HepG2 (cell line): ENCODE measurements around the gene KCND3. TPM values are rescaled to one million over a fixed set of nuclear protein-coding genes. Genes with fewer than 3 reads are reported as not detected.

Experiments used
- ATAC-seq: fragments of 200-7000 bp; cut with Tn5 transposase; 3 replicates; pipeline ENCODE4 v1.9.1; 2020; ENCODE audit warnings: mild to moderate bottlenecking, moderate library complexity
- BruUV-seq: library from RNA; stranded (reverse); fragments of 400-500 nt; replicated peaks from 2 replicates; lab custom pipeline; 2021; lab: Mats Ljungman, UMichigan
- CTCF ChIA-PET: fragments of 300-600 bp; formaldehyde crosslinking; extraction: SDS; loops from one replicate; lab custom pipeline; 2021; ENCODE audit warnings: low total read pairs, inconsistent platforms, low intra/inter-chr PET ratio; lab: Yijun Ruan, JAX
- POLR2A ChIA-PET: fragments of 350-600 bp; sonication (Branson Sonifier 250); formaldehyde crosslinking; loops from one replicate; lab custom pipeline; 2020; ENCODE audit warnings: antibody characterized with exemption, inconsistent platforms; lab: Yijun Ruan, JAX
- DNase-seq: peaks from one replicate; pipeline ENCODE4 v3.0.0-alpha.2; 2015; ENCODE audit warnings: low spot score
- FAIRE-seq: peaks from 3 replicates; lab custom pipeline; 2011; peaks lifted over from hg19 to GRCh38; lab: Jason Lieb, UNC
- H2AFZ ChIP-seq: one replicate; pipeline ENCODE4 v1.6.1; 2011; ENCODE audit warnings: low read length, inconsistent platforms
- H3K27ac ChIP-seq: fragments of 300-600 bp; 3 replicates; pipeline ENCODE4 v1.8.0; 2011; ENCODE audit warnings: mixed run types, mild to moderate bottlenecking, mixed read lengths, low read length, inconsistent platforms; ENCODE audit not compliant: insufficient read depth; ENCODE audit errors: extremely low read length
- H3K27me3 ChIP-seq, 2 experiments: fragments of 200-600 bp in 1 of 2; 2 replicates in 1 of 2; 3 replicates in 1 of 2; pipeline versions ENCODE4 v1.6.0 to v1.8.0; 2011; ENCODE audit warnings: low read length in 2 of 2, mild to moderate bottlenecking in 2 of 2, moderate library complexity in 2 of 2, inconsistent platforms in 1 of 2; ENCODE audit not compliant: insufficient read depth in 2 of 2, control insufficient read depth in 1 of 2
- H3K36me3 ChIP-seq, 2 experiments: fragments of 200-600 bp in 1 of 2; replicated peaks in 1 of 2; 2 replicates in 1 of 2; 3 replicates in 1 of 2; pipeline versions ENCODE4 v1.5.1 to v1.8.0; 2011; ENCODE audit warnings: low read length in 2 of 2, inconsistent platforms in 1 of 2; ENCODE audit not compliant: insufficient read depth in 2 of 2, control insufficient read depth in 1 of 2
- H3K4me1 ChIP-seq: 2 replicates; pipeline ENCODE4 v1.5.1; 2012; ENCODE audit warnings: low read length, inconsistent platforms; ENCODE audit not compliant: insufficient read depth
- H3K4me2 ChIP-seq: 2 replicates; pipeline ENCODE4 v1.6.0; 2011; ENCODE audit warnings: low read depth, low read length, inconsistent platforms
- H3K4me3 ChIP-seq, 3 experiments: fragments of 200-600 bp in 1 of 3; sonication (generic), shearing (Covaris generic) in 1 of 3; replicated peaks in 1 of 3; 2 replicates each; pipeline ENCODE4 v1.5.1; 2011 to 2016; ENCODE audit warnings: low read length in 3 of 3, inconsistent platforms in 2 of 3, low read depth in 2 of 3, mild to moderate bottlenecking in 2 of 3, control low read depth in 1 of 3, mixed read lengths in 1 of 3; ENCODE audit not compliant: insufficient read depth in 1 of 3
- H3K79me2 ChIP-seq: one replicate; pipeline ENCODE4 v1.6.1; 2011; ENCODE audit warnings: low read length, inconsistent platforms; ENCODE audit not compliant: insufficient read depth
- H3K9ac ChIP-seq: 2 replicates; pipeline ENCODE4 v1.6.0; 2011; ENCODE audit warnings: mild to moderate bottlenecking, low read depth, low read length, inconsistent platforms; ENCODE audit not compliant: insufficient read depth
- H3K9me3 ChIP-seq: 2 replicates; pipeline ENCODE4 v1.5.1; 2012; ENCODE audit warnings: mild to moderate bottlenecking, low read length
- H4K20me1 ChIP-seq: 2 replicates; pipeline ENCODE4 v1.6.0; 2011; ENCODE audit warnings: inconsistent platforms, mild to moderate bottlenecking, low read length, moderate library complexity; ENCODE audit not compliant: insufficient read depth
- ATF6 ChIP-seq: sonication (generic); formaldehyde crosslinking; conservative IDR thresholded peaks from 2 replicates; pipeline ENCODE4 v1.4.0; 2020; ENCODE audit warnings: missing genetic modification reagents
- CREB1 ChIP-seq, 2 experiments: fragments of 450-650 bp in 1 of 2; IDR thresholded peaks; 2 replicates each; pipeline ENCODE4 v1.6.1; 2016 to 2017; ENCODE audit warnings: control low read depth in 1 of 2, mild to moderate bottlenecking in 1 of 2, missing compliant biosample characterization in 1 of 2, missing genetic modification characterization in 1 of 2
- CREM ChIP-seq, 2 experiments: sonication (generic) in 1 of 2; formaldehyde crosslinking in 1 of 2; IDR thresholded peaks; 2 replicates each; pipeline versions ENCODE4 v1.4.0 to v1.6.1; 2016 to 2020; ENCODE audit warnings: antibody characterized with exemption in 1 of 2, mild to moderate bottlenecking in 1 of 2, missing genetic modification reagents in 1 of 2
- HDAC1 ChIP-seq: sonication (generic); formaldehyde crosslinking; IDR thresholded peaks from 2 replicates; pipeline ENCODE4 v1.5.1; 2020; ENCODE audit warnings: mild to moderate bottlenecking, missing genetic modification reagents
- ISX ChIP-seq: sonication (generic); formaldehyde crosslinking; conservative IDR thresholded peaks from 2 replicates; pipeline ENCODE4 v1.5.0; 2020; ENCODE audit warnings: missing genetic modification reagents
- MIER2 ChIP-seq: IDR thresholded peaks from 2 replicates; pipeline ENCODE4 v1.6.1; 2016; ENCODE audit warnings: missing biosample characterization, missing genetic modification reagents
- PHF21A ChIP-seq: sonication (generic); formaldehyde crosslinking; IDR thresholded peaks from 2 replicates; pipeline ENCODE4 v1.5.0; 2020; ENCODE audit warnings: mild to moderate bottlenecking, missing genetic modification reagents
- RARA ChIP-seq: IDR thresholded peaks from 2 replicates; pipeline ENCODE4 v1.6.1; 2016; ENCODE audit warnings: missing genetic modification reagents, missing compliant biosample characterization
- RERE ChIP-seq: IDR thresholded peaks from 2 replicates; pipeline ENCODE4 v1.6.1; 2016; ENCODE audit warnings: low read depth, missing genetic modification reagents, missing compliant biosample characterization
- SAP130 ChIP-seq: IDR thresholded peaks from 2 replicates; pipeline ENCODE4 v1.6.1; 2016; ENCODE audit warnings: low read depth
- SOX13 ChIP-seq, 3 experiments: fragments of 450-650 bp in 1 of 3; sonication (generic) in 1 of 3; formaldehyde crosslinking in 1 of 3; IDR thresholded peaks in 2 of 3; conservative IDR thresholded peaks in 1 of 3; 2 replicates each; pipeline versions ENCODE4 v1.5.0 to v1.6.1; 2016 to 2020; ENCODE audit warnings: antibody characterized with exemption in 1 of 3, mild to moderate bottlenecking in 1 of 3, missing compliant biosample characterization in 1 of 3, missing genetic modification reagents in 1 of 3, moderate library complexity in 1 of 3
- U2AF1 ChIP-seq: fragments of 200-400 bp; formaldehyde crosslinking; optimal IDR thresholded peaks from 2 replicates; pipeline ENCODE3; 2017; ENCODE audit warnings: mild to moderate bottlenecking, low read depth, low read length
- ZFP82 ChIP-seq: sonication (generic); formaldehyde crosslinking; IDR thresholded peaks from 2 replicates; pipeline ENCODE4 v1.5.1; 2020; ENCODE audit warnings: mild to moderate bottlenecking, missing genetic modification reagents, borderline replicate concordance
- ZNF205 ChIP-seq: IDR thresholded peaks from 2 replicates; pipeline ENCODE4 v1.6.1; 2018; ENCODE audit warnings: missing biosample characterization, missing genetic modification reagents
- ZNF431 ChIP-seq: sonication (generic); formaldehyde crosslinking; IDR thresholded peaks from 2 replicates; pipeline ENCODE4 v1.9.0; 2022; ENCODE audit warnings: missing genetic modification reagents, low read depth, mild to moderate bottlenecking, borderline replicate concordance
- ZNF652 ChIP-seq: IDR thresholded peaks from 2 replicates; pipeline ENCODE4 v1.6.1; 2016; ENCODE audit warnings: low read depth, borderline replicate concordance
- WGBS: methylation state at CpG from one replicate; pipeline ENCODE4 v1.1.6; 2017; ENCODE audit warnings: low lambda C conversion rate; 5-methylcytosine and 5-hydroxymethylcytosine counted together
- in situ Hi-C: cut with HindIII; loops from 2 replicates; pipeline ENCODE4 v1.10.0; 2017; ENCODE audit warnings: low pct_unique_long_range_greater_than_20kb; ENCODE audit not compliant: extremely low pct_ligation_motif_present
- intact Hi-C: fragments of 100-400 bp; cut with micrococcal nuclease; formaldehyde crosslinking; loops from one replicate; pipeline ENCODE4 v1.10.0; 2022; ENCODE audit not compliant: unreplicated experiment
- polyA plus RNA-seq, 8 experiments: library from polyadenylated mRNA; depleted of rRNA in 3 of 8; stranded (reverse) in 7 of 8; unstranded in 1 of 8; fragments of >200 nt; fragmentation: Illumina TruSeq in 4 of 8; extraction: Trizol in 4 of 8; gene quantifications; 2 replicates each; pipeline versions ENCODE4 v1.2.1 to v1.2.3, GENCODE V29; 2011 to 2016; ENCODE audit warnings: low read depth in 4 of 8, missing spikeins in 1 of 8, mixed read lengths in 1 of 8; ENCODE audit not compliant: insufficient read depth in 1 of 8
- total RNA-seq, 5 experiments: library from RNA; depleted of rRNA; stranded (reverse); fragments of >200 nt; fragmentation: Illumina TruSeq; extraction: Trizol; gene quantifications; 2 replicates each; pipeline ENCODE4 v1.2.3, GENCODE V29; 2016; ENCODE audit warnings: low read depth in 1 of 5

Gene KCND3
- total and polyA plus RNA-seq, 2 of the 13 experiments (the other 11 are each of a cell fraction or from before 2014, with no cell fraction given) = 0.04 TPM; not detected in 1

DNA sequence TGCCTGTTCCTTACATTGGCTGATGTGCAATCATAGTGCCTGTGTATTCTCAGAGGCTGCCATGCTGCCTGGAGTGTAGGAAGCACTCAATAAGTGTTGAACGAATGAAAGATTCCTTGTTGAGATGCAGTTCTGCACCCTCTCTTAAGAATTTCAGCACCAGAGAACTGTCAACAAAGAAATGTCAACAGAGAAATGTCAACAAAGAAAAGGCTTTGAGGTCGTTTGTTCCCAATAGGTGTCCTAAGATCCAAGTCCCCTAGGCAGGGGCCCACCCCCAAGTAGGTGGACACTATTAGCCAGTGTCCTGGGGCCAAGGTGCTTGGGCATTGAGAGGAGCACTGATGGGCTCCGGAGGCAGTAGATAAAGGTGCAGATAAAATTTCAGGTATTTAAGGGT, 12.6 kb downstream of the KCND3 start:
- H2AFZ ChIP-seq = no peak overlapping the region
- no peaks in the 10 kb centered on the region for H3K36me3 ChIP-seq
- ChIA-PET CTCF (no interaction called here), POLR2A (no interaction called here)
- H3K4me3 ChIP-seq = no peak overlapping the region
- no peaks in the 10 kb centered on the region for H3K79me2 ChIP-seq
- ATAC-seq = peak; percentile 79
- H3K27me3 ChIP-seq = peaks cover 0 to 12% of the 10 kb centered on the region in 2 experiments; a peak in 1 of 5 replicates
- DNase-seq = peak; percentile 61
- WGBS = 0% methylated on average over 2 of the region's 3 CpGs
- H3K4me1 ChIP-seq = peaks cover 41% of the 10 kb centered on the region
- no peaks in the 10 kb centered on the region for H4K20me1 ChIP-seq
- peak overlapping the region; percentile 41 for H3K4me2 ChIP-seq
- no peak overlapping the region for H3K9ac ChIP-seq
- no peaks in the 10 kb centered on the region for H3K9me3 ChIP-seq
- in situ Hi-C loops (no loop called here), intact Hi-C loops (no loop called here)
- peak; percentile 79 for FAIRE-seq
- no peak overlapping the region for H3K27ac ChIP-seq
- no TSS peak for BruUV-seq
- TF ChIP-seq ZFP82 (CRISPR knock-in tag) = no peak
- no peak for TF ChIP-seq ATF6 (CRISPR knock-in tag)
- TF ChIP-seq MIER2 = peak; percentile 92
- TF ChIP-seq U2AF1 = no peak
- TF ChIP-seq RERE (CRISPR knock-in tag) = peak; percentile 45; the same call in 1 of the 2 replicates
- peak; percentile 29; the same call in 1 of the 2 replicates for TF ChIP-seq SAP130 (CRISPR knock-in tag)
- TF ChIP-seq ZNF431 (CRISPR knock-in tag) = no peak
- TF ChIP-seq PHF21A (CRISPR knock-in tag) = peak; percentile 57; the same call in 1 of the 2 replicates
- peak; percentile 43; the same call in 1 of the 2 replicates for TF ChIP-seq HDAC1 (CRISPR knock-in tag)
- TF ChIP-seq CREM (IDR thresholded peaks at IDR 0.05) = peak; percentile 51; the same call in 1 of the 2 replicates
- no peak for TF ChIP-seq CREM (CRISPR knock-in tag; IDR thresholded peaks at IDR 0.05)
- TF ChIP-seq CREB1 (IDR thresholded peaks at IDR 0.05) = no peak
- 0 out of 2 replicates have a peak, but pooled peaks have one; percentile 53 for TF ChIP-seq CREB1 (CRISPR knock-in tag; IDR thresholded peaks at IDR 0.05)
- peak; percentile 55; the same call in 1 of the 2 replicates for TF ChIP-seq SOX13 (IDR thresholded peaks at IDR 0.05)
- TF ChIP-seq SOX13 (CRISPR knock-in tag; conservative IDR thresholded peaks at IDR 0.05 in 1 of 2, IDR thresholded peaks at IDR 0.05 in 1 of 2) = peak in 1 of 2 experiments; percentile 77; a peak in 2 of 4 replicates
- peak; percentile 58; the same call in 1 of the 2 replicates for TF ChIP-seq ZNF652 (CRISPR knock-in tag)
- peak; percentile 36; the same call in 1 of the 2 replicates for TF ChIP-seq RARA (CRISPR knock-in tag)
- peak; percentile 75 for TF ChIP-seq ZNF205 (CRISPR knock-in tag)
- no peak for TF ChIP-seq ISX (CRISPR knock-in tag)
